Liver (tissue), 3 donors: Measurements from ENCODE around the gene GPD2.

Experiments used
- CTCF ChIP-seq: fragments of 150-350 bp; IDR thresholded peaks from 2 replicates; pipeline ENCODE4 v1.5.1; 2017; ENCODE audit warnings: improper control_type of control experiment, low read depth, low read length; ENCODE audit not compliant: missing input control
- REST ChIP-seq: IDR thresholded peaks from 2 replicates; pipeline ENCODE4 v1.6.1; 2016; ENCODE audit warnings: antibody characterized with exemption, mild to moderate bottlenecking
- SP1 ChIP-seq: IDR thresholded peaks from 2 replicates; pipeline ENCODE4 v1.6.1; 2018; ENCODE audit warnings: antibody characterized with exemption, mild to moderate bottlenecking
- donor health status: healthy.
- donor health status: healthy.

GRCh38 chr2:156486614-156487013 lies 50.4 kb downstream of the GPD2 start:
- TF ChIP-seq SP1 (no peak), CTCF (no peak), REST (no peak)
